H1 (cell line): ENCODE data around the gene ZNF132. TPM values are rescaled to one million over a fixed set of nuclear protein-coding genes. Genes with fewer than 3 reads are reported as not detected.
"Not testable (repeated sequence)": the region's sequence is repeated elsewhere in the genome, so short reads cannot be mapped to it uniquely, and the experiment has no call there.

Experiments used
- CTCF ChIA-PET: fragments of 300-600 bp; sonication (Branson Sonifier 250); formaldehyde crosslinking; loops from one replicate; lab custom pipeline; 2021; ENCODE audit not compliant: partially characterized antibody; lab: Charles Lee
- POLR2A ChIA-PET: fragments of 300-600 bp; sonication (Branson Sonifier 250); formaldehyde crosslinking; loops from one replicate; lab custom pipeline; 2021; ENCODE audit warnings: inconsistent platforms; ENCODE audit not compliant: partially characterized antibody; lab: Charles Lee
- DNase-seq, 2 experiments: peaks; one replicate each; pipeline versions ENCODE4 v3.0.0 to v3.0.0-alpha.2; 2010 to 2022; ENCODE audit warnings: low spot score in 2 of 2, low read depth in 1 of 2, mixed read lengths in 1 of 2
- FAIRE-seq: peaks from 2 replicates; lab custom pipeline; 2011; peaks lifted over from hg19 to GRCh38; lab: Jason Lieb, UNC
- H2AFZ ChIP-seq: 2 replicates; pipeline ENCODE4 v1.8.1; 2012; ENCODE audit warnings: low read length, inconsistent platforms
- H2AK5ac ChIP-seq: 2 replicates; pipeline ENCODE4 v1.6.1; 2013; ENCODE audit warnings: low read depth, low read length
- H2BK120ac ChIP-seq: replicated peaks from 2 replicates; pipeline ENCODE3; 2013; ENCODE audit warnings: low read depth, low read length, inconsistent platforms
- H2BK12ac ChIP-seq: 2 replicates; pipeline ENCODE4 v1.6.1; 2013; ENCODE audit warnings: low read depth, low read length
- H2BK15ac ChIP-seq: 2 replicates; pipeline ENCODE4 v1.6.1; 2013; ENCODE audit warnings: low read length
- H2BK20ac ChIP-seq: 2 replicates; pipeline ENCODE4 v1.6.1; 2013; ENCODE audit warnings: low read length
- H2BK5ac ChIP-seq: 2 replicates; pipeline ENCODE4 v1.6.1; 2013; ENCODE audit warnings: low read depth, low read length
- H3K14ac ChIP-seq: 2 replicates; pipeline ENCODE4 v1.6.1; 2013; ENCODE audit warnings: inconsistent platforms; ENCODE audit not compliant: insufficient read length
- H3K18ac ChIP-seq: 2 replicates; pipeline ENCODE4 v1.6.1; 2013; ENCODE audit warnings: low read length; ENCODE audit errors: extremely low read depth
- H3K23ac ChIP-seq: 2 replicates; pipeline ENCODE4 v1.6.1; 2013; ENCODE audit warnings: inconsistent platforms; ENCODE audit not compliant: insufficient read length
- H3K23me2 ChIP-seq: 2 replicates; pipeline ENCODE4 v1.6.1; 2013; ENCODE audit warnings: low read depth, low read length
- H3K27ac ChIP-seq: 2 replicates; pipeline ENCODE4 v1.6.1; 2011; ENCODE audit warnings: low read depth, low read length, inconsistent platforms
- H3K27me3 ChIP-seq, 4 experiments: replicated peaks in 1 of 4; 1 replicate in 1 of 4; 2 replicates in 3 of 4; pipeline versions ENCODE4 v1.6.1 to v1.8.1; 2011 to 2013; ENCODE audit warnings: low read length in 3 of 4, mild to moderate bottlenecking in 3 of 4, inconsistent platforms in 2 of 4, mixed read lengths in 2 of 4, moderate library complexity in 1 of 4; ENCODE audit not compliant: control insufficient read depth in 3 of 4, insufficient read depth in 3 of 4; ENCODE audit errors: extremely low read depth in 1 of 4
- H3K36me3 ChIP-seq, 4 experiments: 2 replicates each; pipeline versions ENCODE4 v1.6.1 to v1.8.1; 2011 to 2013; ENCODE audit warnings: mild to moderate bottlenecking in 4 of 4, low read length in 3 of 4, moderate library complexity in 2 of 4, control low read depth in 1 of 4, inconsistent platforms in 1 of 4; ENCODE audit not compliant: insufficient read depth in 4 of 4, control insufficient read depth in 2 of 4
- H3K4ac ChIP-seq: replicated peaks from 2 replicates; pipeline ENCODE3; 2013; ENCODE audit warnings: low read length, low read depth, mixed read lengths, inconsistent platforms; ENCODE audit not compliant: insufficient read length
- H3K4me1 ChIP-seq, 4 experiments: replicated peaks in 1 of 4; 1 replicate in 1 of 4; 2 replicates in 3 of 4; pipeline versions ENCODE4 v1.6.1 to v1.8.1; 2011 to 2013; ENCODE audit warnings: low read length in 3 of 4, inconsistent platforms in 2 of 4, mixed read lengths in 1 of 4; ENCODE audit not compliant: insufficient read depth in 4 of 4, control insufficient read depth in 3 of 4
- H3K4me2 ChIP-seq, 2 experiments: 2 replicates each; pipeline versions ENCODE4 v1.6.1 to v1.8.1; 2011 to 2013; ENCODE audit warnings: low read depth in 2 of 2, low read length in 2 of 2, control low read depth in 1 of 2, inconsistent platforms in 1 of 2, mild to moderate bottlenecking in 1 of 2; ENCODE audit not compliant: insufficient read depth in 1 of 2
- H3K4me3 ChIP-seq, 4 experiments: fragments of 200-600, 300-600 bp in 1 of 4; sonication (generic), shearing (Covaris generic), sonication (Bioruptor Twin) in 1 of 4; 2 replicates each; pipeline versions ENCODE4 v1.5.1 to v1.8.1; 2011 to 2016; ENCODE audit warnings: low read length in 4 of 4, low read depth in 3 of 4, control low read depth in 2 of 4, inconsistent platforms in 2 of 4, mild to moderate bottlenecking in 2 of 4, mixed read lengths in 1 of 4, moderate library complexity in 1 of 4; ENCODE audit not compliant: insufficient read depth in 2 of 4; ENCODE audit errors: extremely low read depth in 1 of 4
- H3K56ac ChIP-seq: replicated peaks from 2 replicates; pipeline ENCODE3; 2013; ENCODE audit warnings: low read depth, mild to moderate bottlenecking, mixed read lengths, low read length, inconsistent platforms; ENCODE audit not compliant: insufficient read length
- H3K79me1 ChIP-seq: 2 replicates; pipeline ENCODE4 v1.6.1; 2013; ENCODE audit warnings: low read depth, low read length, control low read depth
- H3K79me2 ChIP-seq, 2 experiments: 2 replicates each; pipeline versions ENCODE4 v1.6.1 to v1.8.1; 2012 to 2013; ENCODE audit warnings: low read length in 2 of 2, mild to moderate bottlenecking in 2 of 2, inconsistent platforms in 1 of 2; ENCODE audit not compliant: insufficient read depth in 2 of 2, control insufficient read depth in 1 of 2
- H3K9ac ChIP-seq, 4 experiments: replicated peaks in 1 of 4; 1 replicate in 1 of 4; 2 replicates in 3 of 4; pipeline versions ENCODE4 v1.6.1 to v1.8.1; 2011 to 2013; ENCODE audit warnings: low read depth in 3 of 4, low read length in 3 of 4, control low read depth in 2 of 4, mild to moderate bottlenecking in 2 of 4, moderate library complexity in 2 of 4, inconsistent platforms in 1 of 4; ENCODE audit errors: extremely low read depth in 1 of 4
- H3K9me3 ChIP-seq, 2 experiments: 2 replicates each; pipeline versions ENCODE4 v1.6.1 to v1.8.1; 2012 to 2013; ENCODE audit warnings: mild to moderate bottlenecking in 2 of 2, moderate library complexity in 2 of 2, control low read depth in 1 of 2, inconsistent platforms in 1 of 2, low read depth in 1 of 2, low read length in 1 of 2, mixed read lengths in 1 of 2; ENCODE audit not compliant: insufficient read depth in 2 of 2
- H4K20me1 ChIP-seq, 2 experiments: replicated peaks in 1 of 2; 2 replicates each; pipeline versions ENCODE3 to v1.8.1; 2011 to 2013; ENCODE audit warnings: inconsistent platforms in 2 of 2, low read length in 2 of 2, mild to moderate bottlenecking in 1 of 2; ENCODE audit not compliant: insufficient read depth in 2 of 2, control insufficient read depth in 1 of 2
- H4K5ac ChIP-seq: 2 replicates; pipeline ENCODE4 v1.6.1; 2013; ENCODE audit warnings: low read length, low read depth, mixed read lengths, inconsistent platforms; ENCODE audit not compliant: insufficient read length
- H4K8ac ChIP-seq: 2 replicates; pipeline ENCODE4 v1.8.0; 2013; ENCODE audit warnings: mild to moderate bottlenecking, moderate library complexity, low read length, inconsistent platforms; ENCODE audit not compliant: insufficient read depth; ENCODE audit errors: extremely low read depth
- H4K91ac ChIP-seq: replicated peaks from 2 replicates; pipeline ENCODE3; 2013; ENCODE audit warnings: low read length, mixed read lengths, inconsistent platforms; ENCODE audit not compliant: insufficient read length
- WGBS, 2 experiments: shearing (Covaris generic) in 1 of 2; methylation state at CpG; one replicate each; pipeline versions ENCODE4 v1.1.6 to v1.1.7; 2013 to 2015; ENCODE audit warnings: low lambda C conversion rate in 2 of 2, mixed read lengths in 2 of 2, inconsistent platforms in 1 of 2, low coverage in 1 of 2, missing lambda C conversion rate in 1 of 2; ENCODE audit not compliant: insufficient replicate concordance in 2 of 2, insufficient coverage in 1 of 2, insufficient read length in 1 of 2; ENCODE audit errors: extremely low coverage in 1 of 2, missing lambda C conversion rate in 1 of 2; 5-methylcytosine and 5-hydroxymethylcytosine counted together
- polyA plus RNA-seq, 7 experiments: library from polyadenylated mRNA; depleted of rRNA in 3 of 7; stranded (reverse) in 5 of 7; unstranded in 2 of 7; fragments of >200 nt in 5 of 7; fragments of 200-250 nt in 2 of 7; gene quantifications; 1 replicate in 5 of 7; 2 replicates in 1 of 7; 4 replicates in 1 of 7; pipeline versions ENCODE4 v1.2.1 to v1.2.3, GENCODE V29; 2011 to 2013; ENCODE audit warnings: missing spikeins in 2 of 7, mixed read lengths in 2 of 7
- total RNA-seq: library from RNA; stranded (reverse); fragmentation: NEBNext Ultra II Directional; extraction: Animal tissue kit (Norgen Biotek cat#: 25700); gene quantifications from 2 replicates; pipeline ENCODE4 v1.2.1, GENCODE V29; 2021

ZNF132 gene
- total and polyA plus RNA-seq, 2 of the 8 experiments (the other 6 are each of a cell fraction or from before 2014, with no cell fraction given), result 0.89 to 1.9 TPM

DNA sequence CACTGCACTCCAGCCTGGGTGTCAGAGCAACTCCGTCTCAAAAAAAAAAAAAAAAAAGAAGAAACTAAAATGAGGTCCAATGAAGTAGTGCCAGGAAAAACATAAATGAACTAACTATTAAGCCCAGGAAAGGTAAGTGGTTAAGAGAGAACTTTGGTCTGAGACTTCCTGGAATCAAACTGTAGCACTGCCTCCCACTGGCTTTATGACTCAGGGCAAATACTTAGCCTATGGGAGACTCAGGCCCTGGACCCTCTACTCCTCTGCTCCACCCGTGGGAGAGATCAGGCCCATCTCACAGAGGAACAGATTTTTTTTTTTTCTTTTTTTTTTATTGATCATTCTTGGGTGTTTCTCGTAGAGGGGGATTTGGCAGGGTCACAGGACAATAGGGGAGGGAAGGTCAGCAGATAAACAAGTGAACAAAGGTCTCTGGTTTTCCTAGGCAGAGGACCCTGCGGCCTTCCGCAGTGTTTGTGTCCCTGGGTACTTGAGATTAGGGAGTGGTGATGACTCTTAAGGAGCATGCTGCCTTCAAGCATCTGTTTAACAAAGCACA, 36.0 kb downstream of the ZNF132 start:
- H4K20me1 ChIP-seq, H3K9ac ChIP-seq, H3K4me3 ChIP-seq, H3K27ac ChIP-seq, H4K8ac ChIP-seq, H3K18ac ChIP-seq, DNase-seq, H2BK12ac ChIP-seq, H2BK5ac ChIP-seq, H3K79me2 ChIP-seq, H3K36me3 ChIP-seq, H2BK20ac ChIP-seq, H2BK120ac ChIP-seq, H3K56ac ChIP-seq, H3K4me2 ChIP-seq, FAIRE-seq, H3K9me3 ChIP-seq, H4K91ac ChIP-seq, H3K4ac ChIP-seq, H3K23ac ChIP-seq, H3K27me3 ChIP-seq, H2AFZ ChIP-seq, H3K79me1 ChIP-seq, H2AK5ac ChIP-seq, H3K14ac ChIP-seq, H2BK15ac ChIP-seq, H4K5ac ChIP-seq: not testable (repeated sequence)
- POLR2A ChIA-PET, result interaction anchor here (1.5 kb wide), 1 partner anchor 10 kb away, joined by 4 read pairs; no protein-coding TSS in a partner anchor
- Histone ChIP-seq H3K4me1 (peaks cover 0 to 22% (median 11%) of the 10 kb centered on the region in 4 experiments; a peak in 5 of 7 replicates), H3K23me2 (peaks cover 18% of the 10 kb centered on the region)
- CTCF ChIA-PET, result interaction anchor here (0.7 kb wide), 1 partner anchor 123 kb away, joined by 3 read pairs; no protein-coding TSS in a partner anchor
- 100% methylated on average over 1 of the region's 5 CpGs; no CpG with 5 or more reads in 1 of the 2 experiments for WGBS, 2 experiments
